NCI-H2081 treated with DMSO at 0.1 percent for 48 hours (cell line): ENCODE measurements around the gene TRPV5.
"Not testable (repeated sequence)": the region's sequence is repeated elsewhere in the genome, so short reads cannot be mapped to it uniquely, and the experiment has no call there.

Experiments used
- DNase-seq: peaks from one replicate; lab custom pipeline; 2025; lab: John Stamatoyannopoulos, UW

The TRPV5 gene

DNA sequence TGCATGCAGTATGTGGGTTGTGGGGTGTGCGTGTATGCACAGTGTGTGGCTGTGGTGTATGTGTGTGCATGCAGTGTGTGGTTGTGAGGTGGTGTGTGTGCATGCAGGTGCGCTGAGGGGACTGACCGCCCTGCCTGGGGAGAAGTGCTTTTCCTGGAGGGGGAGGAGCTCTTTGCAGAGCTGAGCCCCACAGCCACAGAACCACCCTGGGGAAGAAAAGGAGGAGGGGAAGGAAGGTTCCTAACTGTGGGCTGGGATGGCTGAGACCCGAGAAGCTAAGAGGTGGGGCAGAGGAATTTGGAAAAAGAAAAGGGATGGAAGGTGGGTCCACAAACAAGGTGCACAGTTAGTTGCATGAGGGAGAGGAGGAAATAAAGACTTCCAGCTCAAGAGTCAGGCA lies at the start of gene TRPV5:
Gene TRPV5 (minus strand): TSS at position 123 of the 400 bp plus-strand sequence. CDS start 287 bp downstream, outside the sequence.
- no peak for DNase-seq

DNA sequence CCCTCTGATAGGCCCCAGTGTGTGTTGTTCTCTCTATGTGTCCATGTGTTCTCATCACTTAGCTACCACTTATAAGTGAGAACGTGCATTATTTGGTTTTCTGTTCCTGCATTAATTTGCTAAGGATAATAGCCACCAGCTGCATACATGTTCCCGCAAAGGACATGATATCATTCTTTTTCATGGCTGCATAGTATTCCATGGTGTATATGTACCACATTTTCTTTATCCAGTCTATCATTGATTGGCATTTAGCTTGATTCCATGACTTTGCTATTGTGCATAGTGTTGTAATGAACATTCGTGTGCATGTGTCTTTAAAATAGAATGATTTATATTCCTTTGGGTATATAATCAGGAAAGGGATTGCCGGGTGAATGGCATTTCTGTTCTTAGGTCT lies 44.9 kb upstream of the TRPV5 start:
- not testable (repeated sequence) for DNase-seq

DNA sequence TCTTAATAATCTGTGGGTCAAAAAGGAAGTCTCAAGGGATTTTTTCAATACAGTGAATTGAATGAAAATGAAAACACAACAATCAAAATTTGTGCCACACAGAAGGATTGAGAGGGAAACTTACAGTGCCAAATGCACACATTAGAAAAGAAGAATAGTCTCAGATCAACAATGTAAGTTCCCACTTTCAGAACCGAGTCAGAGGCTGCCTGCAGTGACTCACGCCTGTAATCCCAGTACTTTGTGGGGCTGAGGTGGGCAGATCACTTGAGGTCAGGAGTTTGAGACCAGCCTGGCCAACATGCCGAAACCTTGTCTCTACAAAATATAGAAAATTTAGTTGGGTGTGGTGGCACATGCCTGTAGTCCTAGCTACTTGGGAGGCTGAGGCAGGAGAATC lies 41.1 kb upstream of the TRPV5 start:
- no peak for DNase-seq

DNA sequence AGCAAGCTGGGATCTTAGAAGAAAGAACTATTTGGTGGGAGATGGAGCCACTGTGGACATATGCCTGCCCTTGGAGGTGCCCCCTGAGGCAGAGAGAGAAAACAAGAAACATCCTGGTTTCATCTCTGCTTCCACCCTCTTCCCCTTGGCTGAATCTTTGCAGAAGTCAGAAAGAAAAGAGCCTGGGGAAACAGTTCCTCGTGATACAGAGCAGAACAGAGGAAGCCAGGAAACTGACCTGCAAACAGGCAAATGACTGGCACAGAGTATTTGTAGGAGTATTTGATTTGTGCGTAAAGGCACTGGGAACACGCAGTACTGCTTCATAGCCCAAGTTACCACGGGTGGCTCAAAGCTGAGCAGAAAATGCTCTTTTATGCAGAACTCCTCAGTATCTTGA lies 35.6 kb upstream of the TRPV5 start:
- no peak for DNase-seq

DNA sequence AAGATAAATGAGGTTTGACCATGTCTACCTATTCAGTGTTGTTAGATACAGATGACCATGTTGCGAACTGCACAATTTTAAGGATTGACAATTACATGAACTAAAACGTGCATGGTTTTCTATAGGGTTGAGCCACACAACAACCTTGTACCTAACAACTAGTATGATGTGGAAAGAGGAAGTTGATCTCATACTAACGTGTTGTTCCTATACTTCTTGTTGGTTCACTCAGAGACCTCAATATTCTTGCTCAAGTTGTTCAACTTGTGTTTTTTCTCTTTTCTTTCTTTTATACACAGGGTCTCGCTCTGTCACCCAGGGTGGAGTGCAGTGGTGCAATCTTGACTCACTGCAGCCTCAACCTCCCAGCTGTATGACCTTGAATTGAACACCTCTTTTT lies 34.7 kb upstream of the TRPV5 start:
- no peak for DNase-seq

DNA sequence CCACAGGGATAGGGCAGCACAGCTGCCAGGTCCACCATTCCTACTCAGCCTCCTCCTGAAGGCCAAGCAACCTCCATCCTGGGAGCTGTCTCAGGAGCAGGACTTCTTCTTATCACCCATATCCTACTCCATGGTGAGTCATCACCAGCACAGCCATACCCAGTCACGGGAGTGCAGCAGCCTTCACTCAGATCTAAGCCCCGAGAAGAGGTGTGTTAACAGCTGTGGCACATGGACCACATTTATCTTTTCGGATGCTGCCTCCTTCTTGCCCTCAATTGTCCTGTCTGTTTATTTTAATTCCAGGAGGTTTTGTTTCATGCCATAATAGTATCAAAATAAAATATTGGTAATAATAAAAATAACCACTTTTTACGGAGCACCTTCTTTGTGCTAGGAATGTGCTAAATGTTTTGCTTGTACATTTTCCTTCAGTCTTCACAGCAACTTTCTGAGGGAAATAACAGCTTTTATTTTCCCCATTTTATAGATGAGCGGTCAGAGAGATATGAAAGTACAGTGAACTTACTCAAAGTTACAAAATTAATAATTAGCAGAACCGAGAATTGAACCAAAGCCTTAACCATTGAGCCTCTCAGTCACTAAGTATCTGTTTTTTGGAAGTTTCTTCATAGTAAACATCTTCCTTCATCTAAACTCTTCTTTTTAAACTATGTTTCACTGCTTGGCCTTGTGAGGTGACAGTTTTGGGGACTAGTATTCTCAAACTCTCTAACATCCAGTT lies 31.1 kb upstream of the TRPV5 start:
- DNase-seq = no peak

DNA sequence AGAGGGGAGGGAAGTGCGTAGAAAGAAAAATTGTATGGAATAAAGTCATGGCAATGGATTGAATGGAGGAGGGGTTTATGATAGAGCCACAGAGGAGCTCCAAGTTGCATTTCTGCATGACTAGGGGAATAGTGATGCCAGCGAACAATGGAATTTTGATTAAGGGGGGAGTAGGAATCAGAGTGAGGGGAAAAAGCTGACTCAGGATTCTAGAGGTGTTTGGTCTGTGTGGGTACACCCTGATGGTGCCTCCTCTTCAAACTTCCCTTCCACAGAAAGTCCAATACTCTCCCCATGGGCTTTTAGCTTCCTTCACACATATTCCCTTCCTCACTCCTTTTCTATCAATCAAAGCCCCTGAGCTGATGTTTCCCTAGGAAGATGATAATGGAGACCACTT lies 30.4 kb upstream of the TRPV5 start:
- DNase-seq = no peak

DNA sequence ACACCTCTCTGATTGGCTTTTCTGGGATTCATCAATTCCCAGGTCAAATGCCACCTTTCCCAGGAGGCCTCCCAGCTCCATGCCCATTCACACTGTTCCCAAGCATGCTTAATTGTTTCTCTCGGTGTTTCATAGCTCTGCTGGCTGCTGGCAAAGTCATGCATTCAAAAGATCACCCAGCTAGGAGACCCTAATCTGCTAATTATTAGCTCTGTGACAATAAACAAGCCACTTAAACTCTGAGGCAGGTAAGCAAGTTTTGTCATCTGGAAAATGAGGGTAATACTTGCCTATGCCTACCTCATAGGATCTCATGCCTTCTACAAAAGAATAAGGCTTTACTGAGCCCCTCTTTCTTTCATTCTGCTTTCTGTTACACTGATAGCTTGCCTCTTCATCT lies 29.4 kb upstream of the TRPV5 start:
- no peak for DNase-seq

DNA sequence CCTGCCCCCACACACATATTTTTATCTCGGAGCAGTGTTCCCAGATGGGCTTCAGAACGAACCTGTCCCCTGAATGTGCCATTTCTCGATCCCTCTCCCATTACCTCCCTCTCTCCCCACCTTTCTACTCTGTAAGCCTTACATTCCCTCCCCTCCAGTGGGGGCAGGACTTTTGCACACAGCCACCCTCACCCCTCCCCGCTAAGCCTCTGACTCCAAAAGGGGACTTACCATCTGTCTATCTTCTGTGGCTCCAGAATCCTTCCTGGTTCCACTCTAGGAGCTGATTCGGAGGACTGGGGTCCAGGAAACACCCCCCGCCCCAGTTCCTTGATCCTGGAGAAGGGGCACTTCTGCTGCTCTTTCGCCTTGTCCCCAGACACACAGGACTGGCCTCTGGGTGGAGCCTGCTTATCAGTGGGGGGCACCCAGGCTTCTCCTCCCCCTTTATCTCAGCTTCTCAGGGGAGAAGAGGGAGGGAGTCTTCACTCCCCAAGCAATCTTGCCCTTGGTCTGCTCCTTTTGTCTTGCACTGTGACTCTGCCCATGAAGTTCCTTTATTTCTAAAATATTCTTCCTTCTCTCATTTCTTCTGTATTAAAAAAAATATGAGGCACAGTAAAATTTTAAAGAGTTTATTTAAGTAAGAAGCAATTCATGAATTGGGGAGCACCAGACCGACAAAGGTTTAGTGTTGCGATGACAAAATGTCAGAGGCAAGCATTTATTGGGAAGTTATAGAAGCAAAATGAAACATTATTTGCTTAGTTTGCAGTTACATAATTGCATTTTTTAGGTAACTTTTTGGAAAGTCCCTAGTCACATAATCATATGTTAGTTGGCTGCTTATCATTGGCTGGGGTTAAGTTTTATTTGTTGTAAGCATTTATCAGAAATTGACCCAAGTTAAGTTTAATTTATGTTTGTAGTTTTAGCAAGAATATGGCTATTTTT lies 28.7 kb upstream of the TRPV5 start, which contains the start of gene KEL:
Gene KEL (minus strand): TSS at position 391 of the 954 bp plus-strand sequence. CDS start 157 bp downstream, at position 234.
- DNase-seq = no peak

DNA sequence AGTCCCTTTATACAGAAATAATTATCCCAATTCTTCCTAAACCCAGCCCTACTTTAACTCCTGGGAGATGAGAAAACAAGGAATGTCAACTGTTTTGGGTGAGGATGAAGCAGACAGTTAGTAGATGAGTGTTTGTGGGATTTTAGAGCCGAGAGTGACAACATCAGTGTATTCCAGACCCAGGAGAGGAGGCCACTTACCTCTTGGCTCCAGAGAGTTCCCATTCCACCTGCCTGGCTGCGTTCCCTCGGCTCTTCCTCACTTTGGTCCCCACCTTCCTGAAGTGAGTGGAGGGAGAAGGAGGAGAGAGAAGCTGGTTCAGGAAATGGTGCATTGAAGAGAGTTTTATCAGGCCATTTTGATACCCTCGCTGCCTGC lies 28.0 kb upstream of the TRPV5 start:
- DNase-seq = no peak

DNA sequence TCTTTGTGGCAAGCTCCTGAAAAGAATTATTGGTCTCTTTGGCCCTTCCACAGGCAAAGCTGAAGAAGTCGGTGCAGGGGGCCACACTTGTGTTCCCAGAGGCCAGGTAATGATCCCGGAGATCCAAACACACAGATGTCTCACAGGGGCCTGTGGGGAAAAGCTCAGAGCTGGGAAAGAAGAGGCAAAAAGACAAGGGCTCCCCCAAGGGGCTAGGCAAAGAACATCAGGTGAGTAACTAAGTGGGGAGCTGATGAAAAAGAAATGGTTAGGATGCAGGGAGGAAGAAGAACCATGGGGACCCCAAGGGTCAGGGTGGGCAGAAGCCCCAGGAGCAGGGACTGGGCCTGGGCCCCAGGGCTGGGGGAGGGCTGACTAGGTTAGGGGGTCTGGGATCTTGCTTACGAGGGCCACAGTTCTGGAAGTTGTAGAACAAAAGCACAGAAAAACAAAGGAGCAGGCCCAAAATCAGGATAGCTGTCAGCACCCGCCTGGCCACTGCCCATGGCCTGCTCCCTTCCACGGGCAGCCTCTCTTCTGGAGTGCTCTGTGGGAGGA lies 27.5 kb upstream of the TRPV5 start:
- no peak for DNase-seq

DNA sequence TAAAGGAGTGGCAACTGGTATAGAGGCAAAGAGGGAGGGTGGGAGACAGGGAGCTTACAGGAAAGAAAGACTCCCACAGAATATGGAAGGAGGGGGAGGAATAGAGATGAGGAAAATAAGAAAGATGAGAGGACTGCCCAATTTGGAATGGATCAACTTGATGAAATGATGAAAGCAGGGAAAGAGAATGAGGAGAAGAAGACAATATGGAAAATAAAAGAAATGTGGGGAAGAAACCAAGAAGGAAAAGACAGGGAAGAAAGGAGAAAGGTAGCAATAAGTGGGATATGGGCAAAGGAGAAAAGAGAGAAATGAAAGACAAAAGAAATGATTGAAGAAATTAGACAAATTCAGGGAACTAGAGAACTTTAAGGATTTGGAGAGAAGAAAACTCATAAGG lies 25.7 kb upstream of the TRPV5 start:
- no peak for DNase-seq

DNA sequence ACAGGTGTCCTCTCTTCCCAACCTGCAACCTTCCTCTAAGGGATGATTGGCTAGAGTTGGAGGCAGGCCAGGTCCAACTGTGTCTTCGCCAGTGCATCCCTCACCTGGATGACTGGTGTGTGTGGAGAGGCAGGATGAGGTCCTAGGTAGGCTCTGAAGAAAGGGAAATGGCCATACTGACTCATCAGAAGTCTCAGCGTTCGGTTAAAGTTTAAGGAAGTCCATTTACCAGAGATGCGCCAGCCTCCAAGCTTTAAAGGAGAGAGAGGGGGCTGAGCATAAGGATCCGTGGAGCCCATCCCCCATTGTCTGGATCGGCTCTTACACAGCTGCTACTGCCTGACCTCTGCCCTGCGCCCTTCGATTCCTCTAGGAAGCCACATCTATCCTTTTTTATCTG lies 24.2 kb upstream of the TRPV5 start:
- no peak for DNase-seq

DNA sequence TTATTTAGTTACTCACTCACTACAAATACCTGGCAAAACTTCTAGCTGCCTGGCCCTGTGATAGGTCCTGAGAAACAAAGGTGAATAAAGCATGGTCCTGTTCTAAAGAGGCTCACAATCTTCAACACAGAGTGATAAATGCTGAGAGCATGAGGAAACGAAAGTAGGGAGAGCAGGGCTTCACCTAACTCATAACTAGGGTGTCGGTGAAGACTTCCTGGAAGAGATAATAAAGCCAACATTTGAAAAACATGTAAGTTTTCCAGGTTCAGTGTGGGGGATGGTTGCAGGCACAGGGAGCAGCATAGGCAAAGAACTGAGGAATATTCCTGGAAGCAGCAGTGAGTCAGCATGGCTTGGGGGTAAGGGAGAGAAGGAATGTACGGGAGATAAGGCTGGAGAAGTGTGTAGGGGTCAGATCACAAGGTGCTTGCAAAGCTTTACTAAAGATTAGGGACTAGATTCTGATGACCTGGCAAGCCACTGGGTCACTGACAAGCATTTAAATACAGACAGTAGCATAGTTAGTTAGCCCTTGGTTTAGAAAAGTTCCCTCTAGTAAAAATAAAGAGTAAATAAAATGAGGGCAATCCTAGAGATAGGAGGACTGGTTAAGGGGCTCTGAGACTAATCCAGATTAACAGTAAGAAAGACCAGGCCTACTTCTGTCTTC lies 23.5 kb upstream of the TRPV5 start:
- no peak for DNase-seq

DNA sequence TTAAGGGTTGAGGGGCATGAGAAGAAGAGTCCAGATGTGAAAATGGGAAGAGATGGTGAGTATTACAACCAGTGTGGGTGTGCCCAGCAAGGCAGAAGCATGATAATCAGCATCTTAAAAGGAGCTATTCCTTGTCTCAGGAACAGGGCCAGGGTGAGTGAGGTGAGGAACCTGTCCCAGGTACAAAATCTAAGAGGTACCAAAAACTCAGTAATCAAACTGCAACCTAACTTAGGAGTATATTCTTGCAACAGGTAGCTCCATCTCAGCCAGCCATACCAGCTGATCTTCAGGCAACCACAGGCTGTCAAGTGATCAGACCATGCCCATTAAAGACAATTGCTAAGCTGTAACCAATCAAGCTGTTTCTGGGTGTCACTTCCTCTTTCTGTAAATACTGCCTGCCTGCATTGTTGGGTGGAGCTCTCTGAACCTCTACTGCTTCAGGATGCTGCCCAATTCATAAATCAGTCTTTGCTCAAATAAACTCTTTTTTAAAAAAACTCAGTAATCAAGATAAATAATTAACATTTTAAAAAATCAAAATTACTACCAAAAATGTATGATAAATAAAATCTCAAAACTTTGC lies 21.2 kb upstream of the TRPV5 start:
- no peak for DNase-seq

DNA sequence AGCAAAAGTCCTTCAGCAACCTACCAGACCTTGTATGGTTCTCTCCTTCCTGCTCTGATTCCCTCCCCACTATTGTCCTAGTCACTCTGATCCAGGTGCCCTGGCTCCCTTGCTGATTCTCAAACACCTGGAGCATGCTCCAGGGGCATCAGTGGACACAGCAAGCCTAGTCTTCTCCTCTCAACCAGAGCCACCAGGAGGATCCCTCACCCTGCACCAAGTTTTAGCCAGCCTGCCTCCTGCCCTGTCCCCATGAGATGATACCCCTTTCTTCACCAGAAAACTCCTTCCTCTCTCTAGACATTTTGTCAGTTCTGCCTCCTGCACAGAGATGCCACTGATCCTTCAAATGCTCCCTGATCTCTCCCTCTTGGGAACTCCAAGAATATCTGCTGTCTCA lies 16.7 kb upstream of the TRPV5 start:
- no peak for DNase-seq

DNA sequence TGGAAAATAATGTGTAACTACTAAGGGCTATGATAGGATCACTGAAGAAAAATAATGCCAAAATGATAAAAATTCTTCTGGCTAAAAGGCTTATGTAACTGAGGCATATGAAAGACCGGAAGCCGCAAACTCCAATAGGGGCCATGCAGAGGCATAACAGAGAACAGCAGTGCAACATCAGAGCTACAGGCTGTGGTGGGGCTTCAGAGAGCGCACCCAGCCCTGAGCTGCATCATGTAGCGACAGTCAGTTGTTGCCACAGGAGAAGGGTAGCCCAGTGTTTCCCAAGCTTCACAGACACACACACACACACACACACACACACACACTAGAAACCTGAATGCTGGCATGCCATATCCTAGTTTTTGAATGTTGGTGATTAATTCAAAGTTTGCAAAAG lies 15.1 kb upstream of the TRPV5 start:
- DNase-seq = no peak

DNA sequence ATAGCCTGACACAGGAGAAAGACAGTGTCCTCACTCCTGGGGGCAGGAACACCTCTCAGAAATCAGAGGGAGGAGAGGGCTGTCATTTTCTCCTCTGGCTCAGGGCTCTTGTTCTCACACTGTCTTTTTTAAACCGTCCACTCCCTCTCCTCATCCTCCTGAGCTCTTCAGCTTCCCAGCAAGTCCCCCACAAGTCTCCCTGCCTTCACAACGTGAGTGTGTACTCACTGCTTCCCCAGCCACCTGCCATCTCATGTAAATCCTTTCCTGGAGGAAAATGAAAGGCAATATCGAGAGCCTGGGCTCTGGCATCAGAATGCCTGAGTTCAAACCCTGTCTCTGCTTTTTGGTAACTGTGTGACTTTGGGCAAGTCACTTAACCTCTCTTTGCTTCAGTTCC lies 11.5 kb upstream of the TRPV5 start:
- no peak for DNase-seq

DNA sequence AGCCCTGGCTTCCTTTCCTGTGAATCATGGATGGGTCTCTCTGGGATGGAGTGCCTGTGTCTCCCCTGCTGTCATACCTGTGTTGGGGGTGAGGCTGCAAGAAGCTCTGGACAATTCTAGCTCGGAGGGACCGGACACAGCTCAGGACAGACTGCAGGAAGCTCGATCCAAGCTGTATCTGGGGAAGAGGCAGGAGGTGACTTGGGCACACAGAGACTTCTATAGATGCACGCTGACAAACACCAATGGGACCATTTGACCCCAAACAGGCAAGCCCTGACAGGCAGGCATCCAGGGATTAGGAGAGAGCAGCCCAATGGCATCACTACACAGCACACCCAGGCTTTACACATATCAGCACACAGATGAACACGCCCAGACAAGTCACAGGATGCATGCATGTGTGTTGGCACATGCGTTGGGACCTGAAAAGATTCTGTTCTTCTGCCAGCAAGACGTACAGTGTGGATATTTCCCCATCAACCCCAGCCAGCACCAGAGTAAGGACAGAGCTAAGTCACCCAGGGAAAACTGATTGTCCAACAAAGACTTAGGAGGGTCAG lies 10.2 kb upstream of the TRPV5 start:
- DNase-seq = no peak

DNA sequence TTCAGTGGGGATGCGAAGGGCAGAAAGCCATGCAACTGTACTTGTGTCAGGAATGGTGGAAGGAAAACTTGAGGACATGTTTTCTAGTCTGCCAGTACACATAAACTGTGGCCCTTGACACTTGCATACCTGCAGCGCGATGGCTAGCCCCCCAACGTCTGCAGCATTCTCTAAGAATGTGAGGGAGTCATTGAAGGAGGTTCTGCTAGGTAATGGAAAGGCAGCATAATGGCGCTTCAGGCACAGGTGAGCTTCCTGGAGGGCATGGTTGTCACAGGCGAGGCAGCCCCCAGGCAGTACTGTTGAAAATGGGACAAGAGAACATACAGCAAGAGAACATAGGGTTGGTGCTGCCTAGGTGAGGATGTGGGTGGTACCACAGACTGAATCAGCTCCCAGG lies 9.2 kb upstream of the TRPV5 start:
- DNase-seq = no peak

DNA sequence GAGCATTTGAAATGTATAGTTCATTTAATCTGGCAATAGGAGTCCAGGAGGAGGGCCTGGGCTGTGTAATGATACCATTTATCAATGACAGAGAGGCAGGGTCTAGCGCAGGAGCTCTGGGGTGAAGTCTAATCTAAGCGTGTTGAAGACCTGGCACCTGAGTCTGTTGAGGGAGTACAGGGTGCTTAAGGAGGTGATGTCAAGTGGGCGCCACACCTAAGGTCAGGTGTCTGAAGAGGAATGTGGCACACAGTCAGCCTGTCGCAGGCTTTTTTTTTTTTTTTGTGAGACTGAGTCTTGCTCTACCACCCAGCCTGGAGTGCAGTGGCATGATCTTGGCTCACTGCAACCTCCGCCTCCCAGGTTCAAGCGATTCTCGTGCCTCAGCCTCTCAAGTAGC lies 8.0 kb upstream of the TRPV5 start:
- DNase-seq = no peak
